Prostate gland (tissue), 2 donors: ENCODE results near the gene SUV39H1. TPM values are rescaled to one million over a fixed set of nuclear protein-coding genes. Genes with fewer than 3 reads are reported as not detected.

Experiments
- DNase-seq: peaks from one replicate; pipeline ENCODE4 v3.0.0-alpha.2; 2019; ENCODE audit warnings: low spot score
- H3K27ac ChIP-seq, 2 donors: fragments of 200-600 bp; sonication (generic); 2 replicates each; pipeline ENCODE4 v1.5.1; 2017 to 2019
- H3K27me3 ChIP-seq: fragments of 200-600 bp; sonication (generic); replicated peaks from 2 replicates; pipeline ENCODE4 v1.5.1; 2019; ENCODE audit not compliant: insufficient read depth
- H3K36me3 ChIP-seq, 2 donors: fragments of 200-600 bp; sonication (generic); 1 replicate in 1 of 2; 2 replicates in 1 of 2; pipeline versions ENCODE4 v1.5.1 to v1.8.1; 2017 to 2019
- H3K4me1 ChIP-seq: fragments of 200-600 bp; sonication (generic); replicated peaks from 2 replicates; pipeline ENCODE4 v1.5.1; 2019
- H3K4me3 ChIP-seq, 2 donors: fragments of 200-600 bp; sonication (generic); 2 replicates each; pipeline ENCODE4 v1.5.1; 2017 to 2019
- H3K9me3 ChIP-seq: fragments of 200-600 bp; sonication (generic); 2 replicates; pipeline ENCODE4 v1.5.1; 2017
- CTCF ChIP-seq, 4 experiments: fragments of 200-600 bp in 2 of 4; fragments of 450-650 bp in 2 of 4; sonication (generic) in 2 of 4; IDR thresholded peaks; 1 replicate in 3 of 4; 2 replicates in 1 of 4; pipeline ENCODE4 v1.5.1; 2016 to 2019; ENCODE audit warnings: antibody characterized with exemption in 4 of 4, mild to moderate bottlenecking in 2 of 4, moderate library complexity in 2 of 4
- POLR2A ChIP-seq: fragments of 450-650 bp; IDR thresholded peaks from one replicate; pipeline ENCODE4 v1.6.1; 2016; ENCODE audit warnings: antibody characterized with exemption, mild to moderate bottlenecking
- POLR2AphosphoS5 ChIP-seq: sonication (generic); formaldehyde crosslinking; IDR thresholded peaks from one replicate; pipeline ENCODE4 v1.6.1; 2017; ENCODE audit warnings: antibody characterized with exemption
- WGBS: methylation state at CpG from one replicate; pipeline ENCODE4 v1.1.5; 2018; 5-methylcytosine and 5-hydroxymethylcytosine counted together
- intact Hi-C: fragments of 100-400 bp; cut with DNase I; formaldehyde crosslinking; loops from one replicate; pipeline ENCODE4 v1.14.2; 2022
- small RNA-seq, 2 donors: library from RNA; depleted of rRNA; stranded (forward); fragments of <200 nt; gene quantifications; one replicate each; pipeline ENCODE3, GENCODE V24; 2016
- total RNA-seq, 2 donors: library from RNA; depleted of rRNA; stranded (reverse); fragments of >200 nt; gene quantifications; one replicate each; pipeline ENCODE4 v1.1.0, GENCODE V29; 2016

Gene SUV39H1
- total RNA-seq, 2 donors from 2014 or later = 7.4 to 9.1 TPM

GRCh38 chrX:48751343-48751742, 54.8 kb downstream of the SUV39H1 start:
- Histone ChIP-seq H3K27ac (no peak overlapping the region), H3K4me1 (no peaks in the 10 kb centered on the region), H3K36me3 (no peaks in the 10 kb centered on the region), H3K9me3 (no peaks in the 10 kb centered on the region), H3K4me3 (no peak overlapping the region), H3K27me3 (no peaks in the 10 kb centered on the region)
- no peak for DNase-seq
- no peak for TF ChIP-seq POLR2AphosphoS5
- intact Hi-C loops = no loop called here
- WGBS = 90% methylated on average over 3 of the region's 3 CpGs

- Histone ChIP-seq H3K36me3 (no peaks in the 10 kb centered on the region), H3K4me1 (no peaks in the 10 kb centered on the region), H3K27me3 (no peaks in the 10 kb centered on the region), H3K4me3 (no peak overlapping the region), H3K27ac (no peak overlapping the region), H3K9me3 (no peaks in the 10 kb centered on the region)
- no peak for DNase-seq
- 64% methylated on average over 3 of the region's 7 CpGs for WGBS
- TF ChIP-seq POLR2A (no peak), CTCF (IDR thresholded peaks at IDR 0.05) (no peak), POLR2AphosphoS5 (no peak)
- intact Hi-C loops = no loop called here
Measured at GRCh38 chrX:48752498-48752897, 56.0 kb downstream of the SUV39H1 start.

GRCh38 chrX:48753708-48754228, 57.2 kb downstream of the SUV39H1 start:
- intact Hi-C loops = no loop called here
- no peaks in the 10 kb centered on the region for H3K36me3 ChIP-seq
- H3K9me3 ChIP-seq = no peaks in the 10 kb centered on the region
- no peak for TF ChIP-seq CTCF (IDR thresholded peaks at IDR 0.05)
- no peak for TF ChIP-seq POLR2AphosphoS5
- H3K27ac ChIP-seq = no peak overlapping the region
- WGBS = 66% methylated on average over 7 of the region's 8 CpGs
- H3K27me3 ChIP-seq = no peaks in the 10 kb centered on the region
- H3K4me1 ChIP-seq = no peaks in the 10 kb centered on the region
- H3K4me3 ChIP-seq = no peak overlapping the region
- no peak for DNase-seq

GRCh38 chrX:48754238-48754637, 57.7 kb downstream of the SUV39H1 start:
- TF ChIP-seq POLR2A = no peak
- TF ChIP-seq POLR2AphosphoS5 = no peak
- TF ChIP-seq CTCF (IDR thresholded peaks at IDR 0.05) = no peak
- no peak for DNase-seq
- H3K27ac ChIP-seq = no peak overlapping the region
- H3K4me3 ChIP-seq = no peak overlapping the region
- intact Hi-C loops = no loop called here
- no peaks in the 10 kb centered on the region for H3K4me1 ChIP-seq
- no peaks in the 10 kb centered on the region for H3K27me3 ChIP-seq
- no peaks in the 10 kb centered on the region for H3K9me3 ChIP-seq
- no CpG with 5 or more reads among the region's 8 CpGs for WGBS
- no peaks in the 10 kb centered on the region for H3K36me3 ChIP-seq

Small RNAs within 50 kb of the gene (small RNA-seq; reads per million reads assigned to genes)
- 0 reads per million in 2 donors for gene RNU6-1056P

Other genes with a start within 250 kb of the SUV39H1 start
- gene SLC38A5, start 226.5 kb upstream of the SUV39H1 start, total RNA-seq = 1 to 10 TPM; 3.0 to 6.2 TPM
- gene FTSJ1, start 220.5 kb upstream of the SUV39H1 start, total RNA-seq = 10 to 100 TPM; 44.3 to 56.1 TPM
- gene PORCN, start 187.7 kb upstream of the SUV39H1 start, total RNA-seq = 10 to 100 TPM; 15.1 to 61.7 TPM
- gene EBP, start 174.9 kb upstream of the SUV39H1 start, total RNA-seq = 10 to 100 TPM; 37.8 to 46.9 TPM
- gene TBC1D25, start 157.0 kb upstream of the SUV39H1 start, total RNA-seq = 10 to 100 TPM in 1 of 2 donors, 1 to 10 TPM in 1; 8.9 to 21.9 TPM
- gene RBM3, start 122.2 kb upstream of the SUV39H1 start, total RNA-seq = 100 to 1,000 TPM; 155 to 169 TPM
- 100 to 1,000 TPM; 102 to 190 TPM for gene WDR13, start 99.2 kb upstream of the SUV39H1 start, total RNA-seq
- 10 to 100 TPM in 1 of 2 donors, 1 to 10 TPM in 1; 2.5 to 10.5 TPM for gene WAS, start 12.9 kb upstream of the SUV39H1 start, total RNA-seq
- gene GLOD5, start 65.0 kb downstream of the SUV39H1 start, total RNA-seq = under 1 TPM in 1 of 2 donors, not detected in 1; 0.41 TPM
- not detected for gene GATA1, start 89.9 kb downstream of the SUV39H1 start, total RNA-seq
- gene HDAC6, start 105.3 kb downstream of the SUV39H1 start, total RNA-seq = 100 to 1,000 TPM; 102 to 113 TPM
- not detected for gene ERAS, start 129.8 kb downstream of the SUV39H1 start, total RNA-seq
- gene PCSK1N, start 138.9 kb downstream of the SUV39H1 start, total RNA-seq = 10 to 100 TPM; 45.4 to 77.7 TPM
- 10 to 100 TPM; 58.2 to 85.8 TPM for gene TIMM17B, start 201.0 kb downstream of the SUV39H1 start, total RNA-seq
- gene PQBP1, start 201.2 kb downstream of the SUV39H1 start, total RNA-seq = 10 to 100 TPM; 37.1 to 76.6 TPM
- gene SLC35A2, start 214.9 kb downstream of the SUV39H1 start, total RNA-seq = 10 to 100 TPM; 29.7 to 39.0 TPM
- gene PIM2, start 222.3 kb downstream of the SUV39H1 start, total RNA-seq = 10 to 100 TPM; 12.1 to 23.5 TPM